BLaER1 (cell line): ENCODE measurements around the gene CRTC1.
"Not testable (repeated sequence)": the region's sequence is repeated elsewhere in the genome, so short reads cannot be mapped to it uniquely, and the experiment has no call there.

Source experiments
- H3K27ac ChIP-seq: shearing (Covaris generic); formaldehyde crosslinking; 2 replicates; pipeline ENCODE4 v1.8.1; 2022
- H3K27me3 ChIP-seq: shearing (Covaris generic); formaldehyde crosslinking; 2 replicates; pipeline ENCODE4 v1.8.1; 2022
- H3K36me3 ChIP-seq: shearing (Covaris generic); formaldehyde crosslinking; 2 replicates; pipeline ENCODE4 v1.8.1; 2022
- H3K4me1 ChIP-seq: shearing (Covaris generic); formaldehyde crosslinking; 2 replicates; pipeline ENCODE4 v1.8.1; 2022
- H3K4me2 ChIP-seq: shearing (Covaris generic); formaldehyde crosslinking; 2 replicates; pipeline ENCODE4 v1.8.1; 2022
- H3K4me3 ChIP-seq: shearing (Covaris generic); formaldehyde crosslinking; 2 replicates; pipeline ENCODE4 v1.8.1; 2022
- H3K9ac ChIP-seq: shearing (Covaris generic); formaldehyde crosslinking; 2 replicates; pipeline ENCODE4 v1.8.1; 2022
- H3K9me3 ChIP-seq: shearing (Covaris generic); formaldehyde crosslinking; 2 replicates; pipeline ENCODE4 v1.8.1; 2022
- H4K20me1 ChIP-seq: shearing (Covaris generic); formaldehyde crosslinking; 2 replicates; pipeline ENCODE4 v1.8.1; 2022
- Cebpa-rat ChIP-seq: shearing (Covaris generic); IDR thresholded peaks from 2 replicates; pipeline ENCODE4 v1.8.1; 2022

The CRTC1 gene

DNA sequence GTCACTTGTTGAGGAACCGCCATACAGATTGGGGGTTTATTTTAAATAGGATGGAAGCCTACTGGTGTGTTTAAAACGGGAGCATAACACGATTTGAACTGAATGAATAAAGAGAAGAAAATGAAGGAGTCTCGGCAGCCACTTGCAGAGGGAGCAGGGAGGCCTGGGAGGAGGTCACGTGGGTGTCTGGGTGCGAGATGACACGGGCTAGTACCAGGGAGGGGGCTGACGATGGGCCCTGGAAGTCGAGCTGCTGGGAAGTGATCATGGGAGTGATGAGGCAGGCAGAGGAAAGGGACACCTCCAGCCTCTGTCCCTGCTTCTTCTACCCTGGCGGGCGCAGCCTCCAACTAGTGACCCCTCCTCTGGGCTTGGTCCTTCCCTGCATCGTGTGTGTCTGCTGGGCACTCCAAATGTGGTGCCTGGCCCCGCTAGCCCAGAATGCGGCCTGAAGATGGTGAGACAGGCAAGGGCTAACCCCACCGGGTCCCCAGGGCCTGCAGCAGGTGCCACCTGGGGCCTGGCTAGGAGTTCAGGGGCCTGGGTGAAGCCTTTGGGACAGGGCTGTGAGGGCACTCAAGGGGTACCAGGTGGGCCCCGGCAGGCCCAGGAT is 35.5 kb downstream of the CRTC1 start:
- Histone ChIP-seq H3K9me3 (no peaks in the 10 kb centered on the region), H3K36me3 (peaks cover 22% of the 10 kb centered on the region; the same call in 1 of the 2 replicates), H3K4me1 (peaks cover 73% of the 10 kb centered on the region), H3K27me3 (no peaks in the 10 kb centered on the region), H4K20me1 (peaks cover 99% of the 10 kb centered on the region), H3K27ac (0 out of 2 replicates have a peak overlapping the region, but pooled peaks have one; percentile 44), H3K4me2 (peak overlapping the region; percentile 71), H3K4me3 (no peak overlapping the region), H3K9ac (no peak overlapping the region)
- TF ChIP-seq Cebpa-rat: no peak

DNA sequence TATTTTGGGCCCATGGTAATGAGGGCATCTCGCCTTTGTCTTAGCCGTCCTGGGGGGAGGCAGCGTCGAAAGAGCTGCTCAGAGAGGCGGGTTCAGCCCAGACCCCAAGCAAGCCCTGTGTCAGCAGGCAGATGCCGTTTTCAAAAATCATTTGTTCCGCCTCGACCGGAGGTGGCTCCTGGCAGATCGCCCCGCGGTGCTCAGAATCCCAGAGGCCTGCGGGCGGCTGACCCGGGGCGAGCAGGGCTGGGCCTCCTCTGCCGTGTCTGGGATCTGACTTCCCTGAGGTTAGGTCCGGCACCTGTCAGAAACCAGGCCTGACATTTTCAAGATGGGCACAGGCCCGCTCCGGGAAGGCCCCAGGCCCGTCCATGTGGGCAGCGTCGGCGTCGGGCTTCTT is 36.1 kb downstream of the CRTC1 start:
- no peaks in the 10 kb centered on the region for H3K27me3 ChIP-seq
- H3K9ac ChIP-seq: no peak overlapping the region
- H3K4me1 ChIP-seq: peaks cover 77% of the 10 kb centered on the region
- H3K36me3 ChIP-seq: peaks cover 22% of the 10 kb centered on the region; the same call in 1 of the 2 replicates
- H3K4me2 ChIP-seq: peak overlapping the region; percentile 71
- no peak overlapping the region for H3K27ac ChIP-seq
- no peak overlapping the region for H3K4me3 ChIP-seq
- TF ChIP-seq Cebpa-rat: no peak
- H3K9me3 ChIP-seq: no peaks in the 10 kb centered on the region
- peaks cover 99% of the 10 kb centered on the region for H4K20me1 ChIP-seq

DNA sequence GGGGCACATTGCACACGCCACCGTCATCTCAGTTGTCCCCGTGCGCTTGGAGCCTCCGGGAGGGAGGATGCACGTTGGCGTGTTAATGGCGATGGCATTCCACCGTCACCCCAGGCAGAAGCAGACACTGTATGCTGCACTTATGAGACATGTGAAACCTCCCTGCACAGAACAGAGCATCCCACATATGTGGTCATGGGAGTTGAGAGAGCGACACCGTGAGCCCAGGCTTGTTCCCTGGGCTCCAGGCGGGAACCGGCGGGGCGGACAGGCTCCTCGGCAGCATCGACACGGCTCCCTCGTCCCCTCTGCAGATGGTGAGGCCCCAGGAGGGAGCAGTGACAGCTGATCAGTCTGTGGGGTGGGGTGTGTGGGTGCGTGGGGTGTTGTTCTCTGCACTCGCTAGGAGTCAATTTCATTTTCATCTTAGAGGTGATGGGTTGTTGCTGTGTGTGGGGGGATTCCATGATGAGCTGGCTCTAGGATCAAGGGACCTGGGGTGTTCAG is 40.4 kb downstream of the CRTC1 start:
- H3K4me3 ChIP-seq: no peak overlapping the region
- H3K36me3 ChIP-seq: peaks cover 13% of the 10 kb centered on the region; the same call in 1 of the 2 replicates
- peak overlapping the region; percentile 34 for H3K4me2 ChIP-seq

DNA sequence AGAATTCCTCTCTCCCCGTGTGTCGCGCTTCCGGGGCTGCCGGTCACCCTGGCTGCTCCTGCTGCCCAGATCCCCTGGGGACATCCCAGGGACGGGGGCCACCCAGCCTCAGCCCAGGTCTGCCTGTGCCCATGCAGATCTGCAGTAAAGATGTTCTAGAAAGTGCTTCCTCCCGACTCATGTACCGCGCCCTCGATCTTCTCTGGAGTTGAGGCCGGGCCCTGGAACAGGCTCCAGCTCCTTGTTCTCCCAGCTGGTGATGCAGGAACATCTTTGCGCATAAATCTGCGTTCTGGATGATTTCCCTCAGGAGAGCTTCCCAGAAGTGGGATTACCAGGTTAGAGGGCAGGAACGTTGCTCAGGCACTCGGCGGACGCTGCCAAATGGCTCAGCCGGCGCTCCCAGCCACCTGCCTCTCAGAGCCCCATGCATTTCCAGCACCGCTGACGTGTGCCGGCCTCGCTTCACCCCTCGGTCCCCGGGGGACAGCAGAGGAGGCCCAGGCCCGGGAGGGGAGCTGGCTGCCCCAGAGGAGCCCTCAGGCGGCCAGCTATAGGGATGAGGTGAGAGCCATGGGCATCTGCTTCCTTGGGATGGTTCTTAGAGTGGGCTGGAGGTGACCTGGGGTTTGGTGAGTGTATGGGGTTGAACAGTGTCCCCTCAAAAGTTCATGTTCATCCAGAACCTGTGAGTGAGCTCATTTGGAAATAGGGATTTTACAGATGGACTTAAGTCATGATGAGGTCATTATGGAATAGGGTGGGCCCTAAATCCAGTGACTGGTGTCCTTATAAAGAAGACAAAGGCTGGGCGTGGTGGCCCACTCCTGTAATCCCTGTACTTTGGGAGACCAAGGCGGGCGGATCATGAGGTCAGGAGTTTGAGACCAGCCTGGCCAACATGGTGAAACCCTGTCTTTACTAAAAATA is 42.6 kb downstream of the CRTC1 start:
- Histone ChIP-seq H3K36me3 (peaks cover 13% of the 10 kb centered on the region; the same call in 1 of the 2 replicates), H3K4me3 (no peak overlapping the region), H3K27me3 (no peaks in the 10 kb centered on the region), H3K27ac (peak overlapping the region; percentile 26; the same call in 1 of the 2 replicates), H3K4me2 (peak overlapping the region; percentile 44), H4K20me1 (peaks cover 58% of the 10 kb centered on the region), H3K9me3 (no peaks in the 10 kb centered on the region), H3K4me1 (peaks cover 51% of the 10 kb centered on the region), H3K9ac (no peak overlapping the region)
- no peak for TF ChIP-seq Cebpa-rat

More for the DNA sequence above, 40.4 kb downstream of the CRTC1 start:
- Histone ChIP-seq H3K9ac (no peak overlapping the region), H3K27me3 (no peaks in the 10 kb centered on the region), H3K9me3 (no peaks in the 10 kb centered on the region), H3K27ac (no peak overlapping the region), H4K20me1 (peaks cover 73% of the 10 kb centered on the region), H3K4me1 (peaks cover 53% of the 10 kb centered on the region)
- no peak for TF ChIP-seq Cebpa-rat

DNA sequence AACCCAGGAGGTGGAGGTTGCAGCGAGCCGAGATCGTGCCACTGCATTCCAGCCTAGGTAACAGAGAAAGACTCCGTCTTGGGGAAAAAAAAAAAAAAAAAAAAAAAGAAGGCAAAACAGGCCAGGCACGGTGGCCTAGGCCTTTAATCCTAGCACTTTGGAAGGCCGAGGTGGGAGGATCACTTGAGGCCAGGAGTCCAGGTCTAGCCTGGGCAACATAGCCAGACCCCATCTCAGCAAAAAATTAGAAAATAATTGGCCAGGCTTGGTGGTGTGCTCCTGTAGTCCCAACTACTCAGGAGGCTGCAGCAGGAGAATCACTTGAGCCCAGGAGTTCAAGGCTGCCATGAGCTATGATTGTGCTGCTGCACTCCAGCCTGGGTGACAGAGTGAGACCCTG is 43.4 kb downstream of the CRTC1 start:
- H3K4me2 ChIP-seq: no peak overlapping the region
- H3K36me3 ChIP-seq: peaks cover 13% of the 10 kb centered on the region; the same call in 1 of the 2 replicates
- H3K27me3 ChIP-seq: no peaks in the 10 kb centered on the region
- peaks cover 58% of the 10 kb centered on the region for H3K4me1 ChIP-seq
- H3K27ac ChIP-seq: no peak overlapping the region
- no peaks in the 10 kb centered on the region for H3K9me3 ChIP-seq
- no peak overlapping the region for H3K9ac ChIP-seq
- H3K4me3 ChIP-seq: no peak overlapping the region
- peaks cover 55% of the 10 kb centered on the region for H4K20me1 ChIP-seq
- no peak for TF ChIP-seq Cebpa-rat

DNA sequence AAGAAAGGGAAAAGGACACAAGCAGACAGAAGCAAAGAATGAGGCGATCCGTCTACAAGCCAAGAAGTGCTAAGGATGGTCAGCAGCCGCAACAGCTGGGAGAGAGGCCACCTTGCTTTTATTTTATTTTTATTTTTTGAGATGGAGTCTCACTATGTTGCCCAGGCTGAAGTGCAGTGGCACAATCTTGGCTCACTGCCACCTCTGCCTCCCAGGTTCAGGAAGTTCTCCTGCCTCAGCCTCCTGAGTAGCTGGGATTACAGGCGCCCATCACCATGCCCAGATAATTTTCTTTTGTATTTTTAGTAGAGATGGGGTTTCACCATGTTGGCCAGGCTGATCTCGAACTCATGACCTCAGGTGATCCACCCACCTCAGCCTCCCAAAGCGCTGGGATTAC is 44.1 kb downstream of the CRTC1 start:
- not testable (repeated sequence) for H3K36me3 ChIP-seq, H3K27ac ChIP-seq, H3K4me2 ChIP-seq, H3K4me3 ChIP-seq, H3K9ac ChIP-seq, H3K27me3 ChIP-seq, H3K9me3 ChIP-seq
- H3K4me1 ChIP-seq: peaks cover 66% of the 10 kb centered on the region
- H4K20me1 ChIP-seq: peaks cover 53% of the 10 kb centered on the region

DNA sequence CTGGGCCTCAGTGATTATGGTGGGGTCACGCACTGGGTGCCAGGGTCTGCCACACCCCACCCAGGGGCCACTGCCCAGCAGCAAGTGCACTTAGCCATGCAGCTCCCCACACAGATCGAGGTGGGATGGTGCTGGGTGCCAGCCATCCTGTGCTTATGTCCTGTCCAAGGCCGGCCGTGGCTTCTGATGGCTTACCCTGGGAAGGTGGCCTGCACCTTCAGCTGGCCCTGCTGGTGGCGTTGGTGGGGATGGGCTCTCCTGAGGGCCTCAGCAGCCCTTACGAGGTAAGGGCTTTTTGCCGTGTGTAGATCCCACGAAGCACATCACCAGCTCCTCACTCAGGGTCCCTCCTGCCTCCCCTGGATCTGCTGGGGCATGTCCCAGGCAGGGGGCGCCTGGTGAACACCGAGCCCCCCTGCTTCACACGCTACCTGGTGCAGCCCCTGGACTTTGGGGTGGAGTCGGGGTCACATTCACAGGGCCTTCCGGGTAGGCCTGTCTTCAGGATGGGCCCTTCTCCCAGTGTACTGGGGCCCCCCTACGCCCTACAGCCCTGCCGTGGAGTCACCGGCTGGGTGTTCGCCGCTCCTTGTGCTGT is 46.6 kb downstream of the CRTC1 start:
- Histone ChIP-seq H3K36me3 (no peaks in the 10 kb centered on the region), H3K27me3 (no peaks in the 10 kb centered on the region), H4K20me1 (peaks cover 42% of the 10 kb centered on the region), H3K4me3 (no peak overlapping the region), H3K27ac (peak overlapping the region; percentile 81; the same call in 1 of the 2 replicates), H3K9ac (0 out of 2 replicates have a peak overlapping the region, but pooled peaks have one; percentile 29), H3K4me2 (peak overlapping the region; percentile 87), H3K9me3 (no peaks in the 10 kb centered on the region), H3K4me1 (peaks cover 73% of the 10 kb centered on the region)
- TF ChIP-seq Cebpa-rat: no peak

DNA sequence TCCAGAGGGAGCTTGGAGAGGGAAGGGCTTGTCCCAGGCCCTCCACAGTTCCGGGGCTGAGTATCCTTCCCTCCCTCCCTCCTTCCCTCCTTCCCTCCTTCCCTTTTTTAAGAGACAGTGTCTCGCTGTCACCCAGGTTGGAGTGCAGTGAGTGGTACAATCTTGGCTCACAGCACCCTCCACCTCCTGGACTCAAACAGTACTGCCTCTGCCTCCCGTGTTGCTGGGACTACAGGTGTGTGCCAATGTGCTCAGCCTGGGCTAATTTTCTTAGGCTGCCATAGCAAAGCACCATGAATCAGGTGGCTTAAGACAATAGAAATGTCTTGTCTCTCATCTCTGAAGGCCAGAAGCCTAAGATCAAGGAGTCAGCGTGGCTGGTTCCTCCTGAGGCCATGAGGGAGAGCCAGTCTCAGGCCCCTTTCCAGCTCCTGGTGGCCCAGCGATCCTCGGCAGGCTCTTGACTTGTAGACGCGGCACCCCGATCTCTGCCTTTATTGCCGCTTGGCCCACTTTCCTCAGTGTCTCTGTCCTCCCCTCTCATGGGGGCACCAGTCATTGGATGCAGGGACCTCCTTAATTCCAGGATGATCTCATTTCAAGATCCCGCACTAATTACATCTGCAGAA is 47.5 kb downstream of the CRTC1 start:
- H3K4me2 ChIP-seq: peak overlapping the region; percentile 87
- H3K4me1 ChIP-seq: peaks cover 73% of the 10 kb centered on the region

DNA sequence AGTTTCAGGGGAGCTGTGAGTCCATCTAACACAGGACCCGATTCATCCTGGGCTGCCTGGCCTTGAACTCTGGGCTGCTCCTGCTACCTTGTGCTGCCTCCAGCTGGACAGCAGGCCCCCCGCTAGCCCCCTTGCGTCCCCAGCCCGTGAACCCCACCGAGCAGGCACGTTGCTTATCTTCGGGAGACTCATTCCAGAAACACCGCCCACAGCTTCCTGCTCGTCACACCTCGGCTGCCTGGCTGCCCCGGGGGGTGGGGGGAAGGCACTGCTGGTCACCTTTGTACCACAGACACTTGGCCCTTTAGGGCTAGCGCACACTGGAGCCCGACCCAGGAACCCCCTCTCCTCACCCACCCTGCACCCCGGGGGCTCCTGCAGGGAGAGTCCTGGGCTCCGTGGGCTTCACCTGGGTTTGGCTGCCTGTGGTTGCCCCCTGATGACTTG is 48.1 kb downstream of the CRTC1 start:
- Histone ChIP-seq H3K27me3 (no peaks in the 10 kb centered on the region), H3K9ac (peak overlapping the region; percentile 34; the same call in 1 of the 2 replicates), H3K4me2 (peak overlapping the region; percentile 87), H3K4me1 (peaks cover 75% of the 10 kb centered on the region), H3K36me3 (no peaks in the 10 kb centered on the region), H3K9me3 (no peaks in the 10 kb centered on the region), H3K4me3 (peak overlapping the region; percentile 31; the same call in 1 of the 2 replicates), H3K27ac (peak overlapping the region; percentile 81), H4K20me1 (peaks cover 32% of the 10 kb centered on the region; the same call in 1 of the 2 replicates)
- TF ChIP-seq Cebpa-rat: no peak

More for the DNA sequence above, 47.5 kb downstream of the CRTC1 start:
- TF ChIP-seq Cebpa-rat: no peak
- Histone ChIP-seq H3K9ac (peak overlapping the region; percentile 34; the same call in 1 of the 2 replicates), H4K20me1 (peaks cover 33% of the 10 kb centered on the region), H3K36me3 (no peaks in the 10 kb centered on the region), H3K27me3 (no peaks in the 10 kb centered on the region), H3K9me3 (no peaks in the 10 kb centered on the region), H3K27ac (peak overlapping the region; percentile 81), H3K4me3 (peak overlapping the region; percentile 31; the same call in 1 of the 2 replicates)
